PC-3 (cell line): Measurements from ENCODE around the gene VCP. TPM values are rescaled to one million over a fixed set of nuclear protein-coding genes. Genes with fewer than 3 reads are reported as not detected.

Source experiments
- ATAC-seq: fragments of 200-7000 bp; cut with Tn5 transposase; 2 replicates; pipeline ENCODE4 v1.9.1; 2020; ENCODE audit warnings: mild to moderate bottlenecking, moderate library complexity
- BruUV-seq: library from RNA; stranded (reverse); fragments of 400-500 nt; replicated peaks from 2 replicates; lab custom pipeline; 2021; lab: Mats Ljungman, UMichigan
- CTCF ChIA-PET: fragments of 300-600 bp; sonication (Branson Sonifier 250); formaldehyde crosslinking; loops from one replicate; lab custom pipeline; 2022; ENCODE audit warnings: antibody characterized with exemption; lab: Charles Lee
- POLR2A ChIA-PET: fragments of 300-600 bp; sonication (Branson Sonifier 250); formaldehyde crosslinking; loops from one replicate; lab custom pipeline; 2022; ENCODE audit warnings: antibody characterized with exemption; ENCODE audit not compliant: unreplicated experiment; lab: Charles Lee
- DNase-seq: peaks from one replicate; pipeline ENCODE4 v3.0.0-alpha.2; 2015
- H2AFZ ChIP-seq: fragments of 300-600 bp; sonication (generic); 2 replicates; pipeline ENCODE4 v1.6.0; 2016; ENCODE audit warnings: antibody characterized with exemption, low read length
- H3F3A ChIP-seq: fragments of 300-600 bp; sonication (generic); one replicate; pipeline ENCODE4 v1.6.0; 2017; ENCODE audit warnings: antibody characterized with exemption, low read length, control low read depth, mild to moderate bottlenecking; ENCODE audit not compliant: unreplicated experiment
- H3K27ac ChIP-seq: fragments of 300-600 bp; sonication (generic); 2 replicates; pipeline ENCODE4 v1.5.1; 2016; ENCODE audit warnings: mild to moderate bottlenecking, low read length
- H3K27me3 ChIP-seq: fragments of 300-600 bp; sonication (generic); 2 replicates; pipeline ENCODE4 v1.6.1; 2016; ENCODE audit warnings: low read length, mixed read lengths
- H3K36me3 ChIP-seq: fragments of 300-600 bp; sonication (generic); 2 replicates; pipeline ENCODE4 v1.6.1; 2016; ENCODE audit warnings: low read depth, mixed run types, low read length, mixed read lengths
- H3K4me1 ChIP-seq: fragments of 300-600 bp; sonication (generic); 2 replicates; pipeline ENCODE4 v1.5.1; 2016; ENCODE audit warnings: low read length; ENCODE audit not compliant: insufficient read depth
- H3K4me2 ChIP-seq: fragments of 300-600 bp; sonication (generic); 2 replicates; pipeline ENCODE4 v1.6.0; 2016; ENCODE audit warnings: low read length
- H3K4me3 ChIP-seq: fragments of 300-600 bp; sonication (generic); 2 replicates; pipeline ENCODE4 v1.5.1; 2016; ENCODE audit warnings: mild to moderate bottlenecking, low read length, mixed read lengths
- H3K79me2 ChIP-seq: fragments of 300-600 bp; sonication (generic); 2 replicates; pipeline ENCODE4 v1.6.1; 2017; ENCODE audit warnings: low read length, mixed read lengths
- H3K9ac ChIP-seq: fragments of 300-600 bp; sonication (generic); 2 replicates; pipeline ENCODE4 v1.6.0; 2016; ENCODE audit warnings: mild to moderate bottlenecking, low read length
- H3K9me2 ChIP-seq: fragments of 300-600 bp; sonication (generic); replicated peaks from 2 replicates; pipeline ENCODE4 v1.6.1; 2016; ENCODE audit warnings: mixed run types, low read length, mixed read lengths
- H3K9me3 ChIP-seq: fragments of 300-600 bp; sonication (generic); 2 replicates; pipeline ENCODE4 v1.6.1; 2016; ENCODE audit warnings: low read length, mixed read lengths
- H4K20me1 ChIP-seq: fragments of 300-600 bp; sonication (generic); 2 replicates; pipeline ENCODE4 v1.6.1; 2016; ENCODE audit warnings: low read length, mixed read lengths
- EZH2 ChIP-seq: fragments of 300-600 bp; sonication (generic); IDR thresholded peaks from one replicate; pipeline ENCODE4 v1.6.1; 2017; ENCODE audit warnings: antibody characterized with exemption, mild to moderate bottlenecking, low read length; ENCODE audit not compliant: unreplicated experiment
- EZH2phosphoT487 ChIP-seq: fragments of 300-600 bp; sonication (generic); IDR thresholded peaks from 2 replicates; pipeline ENCODE4 v1.6.1; 2018; ENCODE audit warnings: mild to moderate bottlenecking, antibody characterized with exemption, low read length, borderline replicate concordance
- intact Hi-C: fragments of 100-400 bp; cut with micrococcal nuclease; formaldehyde crosslinking; loops from 2 replicates; pipeline ENCODE4 v1.9.0; 2023
- total RNA-seq: library from RNA; depleted of rRNA; stranded (reverse); fragments of >200 nt; gene quantifications from 2 replicates; pipeline ENCODE4 v1.2.3, GENCODE V29; 2014
- TF ChIP-seq, protein P1 (sequence below): fragments of 300-600 bp; sonication (generic); conservative IDR thresholded peaks from 2 replicates; pipeline ENCODE4 v1.5.1; 2017; ENCODE audit warnings: antibody characterized with exemption, low read depth, mild to moderate bottlenecking, low read length

VCP gene
- total RNA-seq, 1 experiment from 2014 or later = 343 TPM

- H3K9me2 ChIP-seq = no peaks in the 10 kb centered on the region
- H3K4me1 ChIP-seq = peaks cover 27% of the 10 kb centered on the region
- H4K20me1 ChIP-seq = no peaks in the 10 kb centered on the region
- no peaks in the 10 kb centered on the region for H3K36me3 ChIP-seq
- POLR2A ChIA-PET = interaction anchor here (0.5 kb wide), 1 partner anchor 457 kb away, joined by 3 read pairs; no protein-coding TSS in a partner anchor
- no peak overlapping the region for H3K9ac ChIP-seq
- DNase-seq (no peak), ATAC-seq (no peak)
- no peak overlapping the region for H2AFZ ChIP-seq
- peaks cover 20% of the 10 kb centered on the region for H3K79me2 ChIP-seq
- no peak overlapping the region for H3K4me2 ChIP-seq
- H3F3A ChIP-seq = no peaks in the 10 kb centered on the region
- TF ChIP-seq EZH2phosphoT487 (no peak), EZH2 (no peak)
- TF ChIP-seq, protein P1, sequence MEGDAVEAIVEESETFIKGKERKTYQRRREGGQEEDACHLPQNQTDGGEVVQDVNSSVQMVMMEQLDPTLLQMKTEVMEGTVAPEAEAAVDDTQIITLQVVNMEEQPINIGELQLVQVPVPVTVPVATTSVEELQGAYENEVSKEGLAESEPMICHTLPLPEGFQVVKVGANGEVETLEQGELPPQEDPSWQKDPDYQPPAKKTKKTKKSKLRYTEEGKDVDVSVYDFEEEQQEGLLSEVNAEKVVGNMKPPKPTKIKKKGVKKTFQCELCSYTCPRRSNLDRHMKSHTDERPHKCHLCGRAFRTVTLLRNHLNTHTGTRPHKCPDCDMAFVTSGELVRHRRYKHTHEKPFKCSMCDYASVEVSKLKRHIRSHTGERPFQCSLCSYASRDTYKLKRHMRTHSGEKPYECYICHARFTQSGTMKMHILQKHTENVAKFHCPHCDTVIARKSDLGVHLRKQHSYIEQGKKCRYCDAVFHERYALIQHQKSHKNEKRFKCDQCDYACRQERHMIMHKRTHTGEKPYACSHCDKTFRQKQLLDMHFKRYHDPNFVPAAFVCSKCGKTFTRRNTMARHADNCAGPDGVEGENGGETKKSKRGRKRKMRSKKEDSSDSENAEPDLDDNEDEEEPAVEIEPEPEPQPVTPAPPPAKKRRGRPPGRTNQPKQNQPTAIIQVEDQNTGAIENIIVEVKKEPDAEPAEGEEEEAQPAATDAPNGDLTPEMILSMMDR = no peak
- no peak overlapping the region for H3K27ac ChIP-seq
- intact Hi-C loops = no loop called here
- H3K27me3 ChIP-seq = no peaks in the 10 kb centered on the region
- CTCF ChIA-PET = no interaction called here
- BruUV-seq = no TSS peak
- H3K9me3 ChIP-seq = no peaks in the 10 kb centered on the region
- H3K4me3 ChIP-seq = no peak overlapping the region
These were observed 33.3 kb upstream of the VCP start for GRCh38 chr9:35105571-35106342.

DNA sequence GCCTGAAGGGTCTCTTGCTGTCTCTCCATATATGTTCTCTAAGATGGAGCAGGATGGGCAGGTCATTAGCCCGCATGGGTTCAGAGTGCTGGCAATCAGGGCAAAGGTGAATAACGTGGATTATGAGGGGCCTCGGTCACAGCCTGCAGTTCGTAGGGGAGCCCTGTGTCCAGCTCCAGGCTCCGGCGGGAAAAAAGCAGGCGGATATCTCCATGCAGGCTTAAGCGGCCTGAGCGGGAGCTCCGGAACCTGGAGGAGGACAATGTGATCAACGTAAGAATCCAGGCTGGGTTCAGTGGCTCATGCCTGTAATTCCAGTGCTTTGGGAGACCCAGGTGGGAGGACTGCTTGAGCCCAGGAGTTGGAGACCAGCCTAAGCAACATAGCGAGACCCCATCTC lies 32.7 kb upstream of the VCP start:
- Histone ChIP-seq H2AFZ (no peak overlapping the region), H3K4me1 (peaks cover 20% of the 10 kb centered on the region), H3K4me3 (no peak overlapping the region), H3F3A (no peaks in the 10 kb centered on the region), H3K4me2 (no peak overlapping the region), H3K79me2 (peaks cover 20% of the 10 kb centered on the region), H4K20me1 (no peaks in the 10 kb centered on the region), H3K27ac (no peak overlapping the region), H3K27me3 (no peaks in the 10 kb centered on the region), H3K9me3 (no peaks in the 10 kb centered on the region), H3K9ac (no peak overlapping the region), H3K36me3 (no peaks in the 10 kb centered on the region), H3K9me2 (no peaks in the 10 kb centered on the region)
- TF ChIP-seq, protein P1 = no peak
- TF ChIP-seq EZH2phosphoT487 (no peak), EZH2 (no peak)
- DNase-seq (no peak), ATAC-seq (no peak)
- ChIA-PET POLR2A (no interaction called here), CTCF (no interaction called here)
- intact Hi-C loops = no loop called here
- no TSS peak for BruUV-seq

DNA sequence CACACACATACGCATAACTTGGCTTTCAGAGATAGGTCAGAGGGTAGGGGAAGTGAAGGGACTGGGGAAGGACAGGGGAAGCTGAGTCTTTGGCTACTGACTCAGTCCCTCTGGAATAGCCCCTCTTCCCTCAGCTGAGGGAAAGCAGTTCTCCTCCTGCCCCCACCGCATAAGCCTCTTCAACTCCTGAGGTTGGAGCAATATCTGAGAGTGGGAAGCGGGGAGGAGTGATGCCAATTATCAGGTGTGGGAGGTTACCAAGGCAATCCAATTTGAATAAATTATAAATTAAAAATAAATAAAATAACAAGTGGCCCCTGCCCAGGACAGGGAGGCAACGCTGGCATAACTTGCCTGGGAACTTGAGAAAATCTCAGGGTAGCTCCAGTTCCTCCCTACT lies 32.2 kb upstream of the VCP start:
- no peak for TF ChIP-seq EZH2phosphoT487
- TF ChIP-seq, protein P1 = no peak
- TF ChIP-seq EZH2 = no peak
- H2AFZ ChIP-seq = no peak overlapping the region
- intact Hi-C loops = no loop called here
- no peak overlapping the region for H3K27ac ChIP-seq
- BruUV-seq = no TSS peak
- H3K4me2 ChIP-seq = no peak overlapping the region
- H3K4me3 ChIP-seq = no peak overlapping the region
- ChIA-PET CTCF (no interaction called here), POLR2A (no interaction called here)
- H3K9me2 ChIP-seq = no peaks in the 10 kb centered on the region
- DNase-seq = no peak
- no peaks in the 10 kb centered on the region for H3K9me3 ChIP-seq
- 0 out of 2 replicates have a peak, but pooled peaks cover 3% of the 10 kb centered on the region for H3K36me3 ChIP-seq
- no peaks in the 10 kb centered on the region for H4K20me1 ChIP-seq
- peaks cover 20% of the 10 kb centered on the region for H3K79me2 ChIP-seq
- peaks cover 16% of the 10 kb centered on the region for H3K4me1 ChIP-seq
- no peak overlapping the region for H3K9ac ChIP-seq
- H3K27me3 ChIP-seq = no peaks in the 10 kb centered on the region
- ATAC-seq = no peak
- no peaks in the 10 kb centered on the region for H3F3A ChIP-seq
